ENCODE results near the gene RBP4.
"Not testable (repeated sequence)": the region's sequence is repeated elsewhere in the genome, so short reads cannot be mapped to it uniquely, and the experiment has no call there.

The RBP4 gene

GRCh38 chr10:93566435-93567276 lies 34.4 kb downstream of the RBP4 start, which contains the start of gene FFAR4:
FFAR4 (plus strand) TSS chr10:93566665; CDS start chr10:93566721, 56 bp downstream.
- no peak for DNase-seq (ENCODE audit: low read depth)

DNA sequence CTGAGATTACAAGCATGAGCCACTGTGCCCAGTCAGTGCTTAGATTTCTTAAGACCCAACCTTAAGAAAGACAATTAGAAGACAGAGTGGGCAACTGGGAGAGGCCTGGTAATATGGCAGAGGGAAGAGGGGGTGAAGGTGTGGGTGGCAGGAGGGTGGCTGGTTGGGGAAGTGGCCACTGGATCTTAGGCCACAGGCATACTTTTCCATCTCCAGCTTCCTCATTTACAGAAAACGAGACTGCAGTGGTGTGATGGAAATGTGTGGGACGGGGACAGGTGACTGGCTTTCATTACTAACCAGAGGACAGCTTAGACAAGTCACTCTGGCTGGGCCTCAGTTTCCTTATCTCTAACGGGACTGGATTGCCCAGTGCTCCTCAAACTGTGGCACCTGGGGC lies 35.6 kb downstream of the RBP4 start:
- no peak for DNase-seq (ENCODE audit: low read depth)

DNA sequence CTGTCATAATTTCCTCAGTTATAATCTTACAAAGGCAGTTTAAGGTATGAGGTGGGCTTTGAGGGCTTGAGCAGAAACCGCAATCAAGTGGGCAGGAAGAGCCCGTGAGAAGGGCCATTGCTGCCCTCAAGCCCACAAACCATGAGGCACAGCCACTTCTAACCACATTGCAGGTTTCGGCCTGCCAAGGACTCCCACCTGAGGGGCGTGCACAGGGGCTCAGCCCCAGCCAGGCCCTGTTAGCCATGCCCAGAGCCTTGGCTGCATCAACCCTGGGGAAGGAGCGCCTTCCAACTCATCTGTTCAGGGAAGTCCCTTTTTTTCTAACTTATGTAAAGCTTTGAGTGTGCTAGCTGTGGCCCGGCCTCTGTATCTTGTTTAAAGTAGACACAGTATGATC lies 40.5 kb downstream of the RBP4 start:
- DNase-seq (ENCODE audit: low read depth): no peak

GRCh38 chr10:93559490-93559889 lies 41.5 kb downstream of the RBP4 start:
- DNase-seq (ENCODE audit: low read depth): no peak

- peak; percentile 73 for DNase-seq (ENCODE audit: low read depth)
These were observed 46.1 kb downstream of the RBP4 start for GRCh38 chr10:93554760-93555432.

DNA sequence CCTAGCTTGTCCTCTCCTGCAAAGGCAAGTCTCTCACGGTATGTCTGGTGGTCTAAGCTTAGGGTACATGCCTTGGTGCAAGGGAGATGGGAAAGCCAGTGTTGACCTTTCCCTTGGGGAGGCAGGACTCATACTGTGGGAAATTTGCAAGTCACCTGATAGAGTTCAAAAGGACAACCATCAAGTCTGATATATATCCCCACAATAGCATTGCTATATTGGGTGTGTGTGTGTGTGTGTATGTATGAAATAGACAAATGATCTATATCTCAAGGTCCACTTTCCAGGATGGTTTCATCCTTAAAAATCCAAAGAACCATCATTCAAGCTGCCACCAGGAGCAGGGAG lies 46.7 kb downstream of the RBP4 start:
- DNase-seq (ENCODE audit: low read depth): no peak

GRCh38 chr10:93553482-93554315 lies 47.3 kb downstream of the RBP4 start:
- DNase-seq (ENCODE audit: low read depth): no peak

- no peak for DNase-seq (ENCODE audit: low read depth)
These were observed 48.3 kb downstream of the RBP4 start for GRCh38 chr10:93552780-93553179.

- DNase-seq (ENCODE audit: low read depth): no peak
These were observed 50.4 kb downstream of the RBP4 start for GRCh38 chr10:93550606-93551005.

DNA sequence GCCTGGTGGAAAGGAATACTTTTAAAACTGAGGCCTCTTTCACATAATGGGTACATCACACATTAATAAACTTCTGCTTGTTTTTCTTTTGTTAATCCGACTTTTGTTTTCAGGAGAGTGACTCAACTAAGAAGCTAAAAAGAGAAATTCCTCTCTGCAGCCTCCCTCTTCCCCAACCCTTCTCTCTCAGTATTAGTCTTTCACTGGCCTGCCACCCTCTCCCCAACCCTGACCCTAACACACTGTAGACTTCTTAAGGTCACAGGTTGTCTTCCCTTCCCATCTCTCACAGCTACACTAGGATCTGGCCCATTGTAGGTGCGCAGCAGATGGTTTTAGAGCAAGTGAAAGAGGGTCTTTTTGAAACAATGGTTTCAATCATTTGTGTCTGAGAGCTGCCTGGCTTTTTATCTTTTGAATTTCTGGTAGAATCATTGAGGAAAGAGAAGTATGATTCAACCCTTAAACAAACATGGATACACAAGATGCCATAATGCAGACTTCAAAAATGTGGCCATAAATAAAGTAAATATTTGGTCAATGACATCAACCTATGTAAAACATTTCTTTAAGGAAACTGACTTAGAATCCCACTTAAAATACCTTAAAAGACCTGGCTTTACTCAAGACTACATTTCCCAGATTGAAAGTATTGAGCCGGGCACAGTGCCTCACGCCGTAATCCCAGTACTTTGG lies 52.5 kb downstream of the RBP4 start:
- peak; percentile 68 for DNase-seq (ENCODE audit: low read depth)

GRCh38 chr10:93547522-93547921 lies 53.5 kb downstream of the RBP4 start:
- no peak for DNase-seq (ENCODE audit: low read depth)

DNA sequence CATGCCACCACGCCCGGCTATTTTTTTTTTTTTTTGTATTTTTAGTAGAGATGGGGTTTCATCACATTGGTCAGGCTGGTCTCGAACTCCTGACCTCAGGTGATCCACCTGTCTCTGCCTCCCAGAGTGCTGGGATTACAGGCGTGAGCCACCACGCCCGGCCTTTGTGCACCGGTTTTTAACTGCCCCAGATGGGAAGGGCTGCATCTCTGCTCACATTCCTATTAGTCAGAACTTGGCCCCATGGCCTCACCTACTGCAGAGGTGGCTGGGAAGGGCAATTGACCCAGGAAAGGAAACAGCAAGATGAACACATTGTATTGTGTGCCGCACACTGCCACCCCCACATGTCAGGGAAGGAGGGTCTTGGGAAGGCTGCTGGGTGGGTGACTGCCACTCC lies 54.0 kb downstream of the RBP4 start:
- not testable (repeated sequence) for DNase-seq (ENCODE audit: low read depth)

GRCh38 chr10:93542358-93542791 lies 58.7 kb downstream of the RBP4 start:
- peak; percentile 34 for DNase-seq (ENCODE audit: low read depth)
